GM19035 (cell line): ENCODE measurements around the gene RNF34.

Experiments
- ATAC-seq: cut with Tn5 transposase; IDR thresholded peaks from one replicate; pipeline ENCODE4 v1.9.1; 2021; ENCODE audit not compliant: unreplicated experiment

The RNF34 gene

DNA sequence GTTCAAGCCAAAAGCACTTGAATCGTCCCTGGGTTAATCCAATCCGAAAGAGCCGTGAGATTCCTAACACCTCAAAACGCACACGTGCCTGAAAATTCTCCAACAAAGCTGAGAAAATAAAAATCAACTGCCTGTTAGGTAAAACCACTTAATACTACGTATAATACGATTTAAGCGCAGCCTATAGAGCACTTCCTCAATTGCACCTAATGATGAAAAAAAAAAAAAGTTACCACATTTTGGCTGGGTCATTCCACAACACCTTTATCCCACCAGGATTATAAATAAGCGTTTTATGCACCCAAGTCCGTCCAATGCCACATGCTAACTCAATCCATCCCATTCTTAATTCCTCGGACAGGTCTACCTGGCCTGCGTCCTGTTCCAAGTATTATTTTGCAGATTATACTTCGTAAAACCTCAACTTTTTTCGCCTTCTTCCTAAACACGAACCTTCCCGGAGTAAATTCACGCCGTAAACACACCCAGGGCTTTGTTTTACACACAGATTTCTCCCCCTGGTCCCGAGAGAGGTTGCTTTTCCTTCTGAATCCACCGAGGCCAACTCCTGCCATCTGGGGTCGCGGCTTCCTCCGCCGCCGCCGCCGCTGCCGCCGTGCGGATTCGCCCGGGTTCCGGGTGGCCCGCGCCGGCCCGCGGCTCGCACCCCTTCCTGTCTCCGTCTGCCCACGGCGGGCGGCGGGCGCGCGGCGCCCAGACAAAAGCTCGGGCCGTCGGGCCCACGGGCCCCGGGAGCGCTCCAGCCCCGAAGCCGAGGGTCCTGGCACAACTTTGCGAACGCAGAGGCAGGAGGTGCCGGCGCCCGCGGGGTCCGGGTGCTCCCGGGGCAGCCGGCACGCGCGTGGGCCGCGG is 66.2 kb downstream of the RNF34 start:
- ATAC-seq, result peak; percentile 6

DNA sequence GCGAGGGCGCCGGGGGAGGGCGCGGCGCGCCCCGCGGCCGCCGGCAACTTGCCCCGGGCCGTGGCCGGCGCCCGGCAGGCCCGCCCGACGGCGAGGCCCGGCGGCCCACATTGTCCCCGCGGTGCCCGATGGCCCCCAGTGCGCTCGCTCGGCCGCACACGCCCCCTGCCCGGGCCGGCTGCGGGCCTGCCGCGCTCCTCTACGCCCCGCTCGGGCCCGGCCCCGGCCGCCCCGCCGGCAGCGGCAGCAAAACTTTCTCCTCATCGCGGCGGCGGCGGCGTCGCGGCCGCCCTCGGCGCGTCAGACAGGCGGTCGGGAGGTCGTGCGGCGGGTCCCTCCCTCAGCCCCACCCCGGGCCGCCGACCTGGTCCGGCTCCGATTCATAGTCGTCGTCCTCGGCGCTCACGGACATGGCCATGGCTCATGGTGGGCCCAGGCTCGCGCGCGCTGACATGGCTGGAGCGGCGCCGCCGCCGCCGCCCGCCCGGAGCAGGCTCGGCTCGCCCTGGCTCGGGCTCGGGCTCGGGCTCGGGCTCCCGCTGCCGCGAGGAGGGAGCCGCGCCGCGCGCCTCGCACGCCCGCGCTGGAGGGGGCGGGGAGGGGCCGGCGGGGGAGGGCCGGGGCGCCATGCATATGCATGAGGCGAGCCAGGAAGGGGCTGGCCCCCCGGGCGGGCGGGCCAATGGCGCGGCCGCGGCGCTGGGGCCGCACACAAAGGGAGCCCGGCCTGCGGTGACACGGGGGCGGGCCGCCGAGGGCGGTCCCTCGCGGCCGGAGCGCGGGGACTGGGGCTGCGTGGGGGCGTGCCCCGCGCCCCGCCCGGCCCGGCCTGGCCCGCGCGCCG is 67.1 kb downstream of the RNF34 start:
- ATAC-seq, result peak; percentile 83

- no peak for ATAC-seq
Measured at GRCh38 chr12:121467638-121468498, 68.0 kb downstream of the RNF34 start.

- no peak for ATAC-seq
Measured at GRCh38 chr12:121468499-121468801, 68.5 kb downstream of the RNF34 start.

DNA sequence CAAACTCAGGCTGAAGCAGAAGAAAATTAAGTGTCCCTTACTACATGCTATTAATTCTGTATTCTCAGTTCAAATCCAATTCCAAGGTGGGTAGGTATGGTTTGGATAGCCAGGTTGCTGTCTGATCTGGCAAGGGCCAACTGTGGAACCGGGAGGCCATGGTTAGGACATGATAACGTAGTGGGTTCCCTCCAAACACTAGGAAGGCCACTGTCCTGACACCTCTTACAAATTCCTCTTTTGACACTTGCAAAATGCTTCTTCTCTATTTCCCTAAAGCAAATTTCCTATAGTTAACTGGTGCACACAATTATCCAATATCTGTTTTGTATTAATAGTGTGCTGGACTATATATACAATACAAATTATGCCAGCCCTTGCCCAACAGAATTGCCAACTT is 70.8 kb downstream of the RNF34 start:
- ATAC-seq, result no peak

DNA sequence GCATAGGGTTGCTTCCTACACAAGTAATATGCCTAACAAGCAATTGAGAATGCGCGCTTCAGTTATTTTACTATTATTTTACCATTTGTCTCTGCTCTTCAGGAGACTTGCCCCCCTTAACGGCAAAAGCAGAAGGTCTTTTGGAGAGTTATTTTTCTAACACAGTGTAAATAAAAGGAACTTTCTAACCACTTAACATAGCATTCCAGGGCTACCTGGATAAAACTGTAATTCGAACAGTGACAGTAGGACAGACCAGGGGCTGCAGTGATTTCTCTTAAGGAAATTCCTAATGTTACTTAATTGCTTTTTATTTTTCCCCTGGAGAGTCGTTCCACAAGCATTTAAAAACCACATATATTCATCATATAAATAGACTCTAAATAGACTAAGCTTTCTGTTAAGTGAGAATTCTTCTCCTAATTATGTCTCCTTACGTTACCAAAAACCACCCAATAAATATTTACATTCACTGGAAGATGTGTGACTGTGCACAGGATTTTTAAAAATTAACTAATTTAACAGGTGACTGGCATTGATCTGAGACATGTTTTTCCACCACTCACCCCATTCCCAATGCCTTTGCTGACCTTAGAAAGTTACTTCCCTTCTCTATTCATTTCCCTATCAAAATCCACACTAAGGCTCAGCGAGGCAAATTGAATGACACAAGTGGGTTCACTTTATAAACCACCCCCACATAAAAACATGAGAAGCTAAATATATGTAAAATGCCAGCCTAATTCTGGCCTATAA is 72.4 kb downstream of the RNF34 start:
- no peak for ATAC-seq
